Measurements from ENCODE around the gene TOMM40L. TPM values are rescaled to one million over a fixed set of nuclear protein-coding genes. Genes with fewer than 3 reads are reported as not detected.

Gene TOMM40L
- total RNA-seq = 15.9 and 21.9 TPM in 2 replicates

DNA sequence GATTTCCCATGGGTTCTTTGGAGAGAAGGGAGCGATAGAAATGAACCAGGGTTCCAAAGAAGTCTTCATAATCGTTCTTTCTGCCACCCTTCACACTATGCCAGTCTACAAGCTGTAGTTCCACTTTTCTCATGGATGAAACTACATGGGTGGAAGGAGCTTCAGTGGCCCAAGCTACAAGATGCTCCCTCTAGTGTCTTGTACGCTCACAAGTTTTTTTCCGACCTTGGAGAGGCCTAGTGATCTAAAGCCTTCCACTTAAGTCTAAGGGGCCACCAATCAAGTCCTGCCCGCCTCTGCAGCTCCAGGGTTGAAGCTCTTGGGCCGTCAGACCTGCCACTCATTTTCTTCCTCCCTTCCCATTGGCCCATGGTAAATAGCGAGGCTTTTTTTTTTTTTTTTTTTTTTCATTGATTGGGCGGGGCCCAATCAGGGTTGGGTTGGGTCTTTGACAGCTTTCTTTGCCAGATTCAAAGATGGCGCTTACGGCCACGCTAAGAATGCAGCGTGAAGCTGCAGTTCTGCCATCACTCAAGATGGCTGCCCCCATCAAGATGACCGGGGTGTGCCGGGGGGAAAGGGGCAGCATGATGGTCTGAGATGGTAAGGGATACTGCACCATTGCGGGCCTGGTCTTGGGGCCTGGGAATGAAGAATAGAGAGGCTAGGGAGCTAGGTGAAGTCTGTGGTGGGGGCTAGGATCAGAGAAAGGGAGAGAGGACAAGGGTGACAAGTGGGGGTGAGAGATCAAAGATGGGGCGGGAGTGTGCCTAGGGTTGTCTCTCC is at the start of gene TOMM40L:
TOMM40L (plus strand) TSS at position 527 of the 786 bp plus-strand sequence. CDS start 430 bp downstream, outside the sequence.

DNA sequence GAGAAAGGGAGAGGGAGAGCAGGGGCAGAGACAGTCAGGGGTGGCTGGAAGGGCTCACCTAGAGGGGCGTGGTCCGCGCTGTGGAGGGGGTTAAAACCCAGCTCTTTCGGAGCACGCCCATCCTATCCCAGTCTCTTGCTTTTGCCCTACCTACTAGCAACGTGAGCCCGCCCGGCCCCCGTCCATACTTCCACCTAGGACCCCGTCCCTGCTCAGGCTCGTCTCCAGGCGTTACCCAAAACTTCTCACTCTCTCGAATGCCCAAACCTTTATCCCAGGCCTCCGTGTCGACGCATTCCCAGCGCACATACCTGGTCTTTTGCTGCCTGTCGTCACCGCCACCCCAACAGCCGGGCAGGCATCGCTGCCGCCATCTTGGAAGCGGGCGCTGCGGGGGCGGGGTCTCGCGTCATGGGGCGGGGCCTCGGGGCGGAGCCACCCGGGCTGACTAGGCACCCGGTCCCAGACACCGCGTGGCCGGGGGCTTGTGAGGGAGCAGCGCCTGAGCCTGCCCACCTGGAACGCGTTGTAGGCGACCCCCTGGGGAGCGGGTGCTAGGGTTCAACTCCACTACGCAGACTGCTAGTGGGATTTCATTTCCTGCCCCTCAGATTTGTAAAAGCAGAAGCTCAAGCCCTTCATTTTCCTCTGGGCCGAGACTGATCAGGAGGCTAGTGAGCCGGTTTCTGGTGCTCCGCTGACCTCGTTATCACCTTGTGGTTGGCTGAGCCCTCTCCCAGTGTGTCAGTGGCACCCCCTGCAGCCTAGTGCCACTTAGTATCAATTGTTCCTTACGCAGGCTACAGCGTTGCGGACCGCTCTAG is 48.5 kb upstream of the TOMM40L start, which contains the start of gene B4GALT3:
B4GALT3 (minus strand) TSS at position 396 of the 824 bp plus-strand sequence. CDS start 1,447 bp downstream, outside the sequence.

GRCh38 chr1:161198897-161199431 is 26.9 kb upstream of the TOMM40L start, which contains the start of gene ADAMTS4:
TSS of gene ADAMTS4 (minus strand) at chr1:161199054. CDS start at chr1:161198627, 427 bp downstream.

DNA sequence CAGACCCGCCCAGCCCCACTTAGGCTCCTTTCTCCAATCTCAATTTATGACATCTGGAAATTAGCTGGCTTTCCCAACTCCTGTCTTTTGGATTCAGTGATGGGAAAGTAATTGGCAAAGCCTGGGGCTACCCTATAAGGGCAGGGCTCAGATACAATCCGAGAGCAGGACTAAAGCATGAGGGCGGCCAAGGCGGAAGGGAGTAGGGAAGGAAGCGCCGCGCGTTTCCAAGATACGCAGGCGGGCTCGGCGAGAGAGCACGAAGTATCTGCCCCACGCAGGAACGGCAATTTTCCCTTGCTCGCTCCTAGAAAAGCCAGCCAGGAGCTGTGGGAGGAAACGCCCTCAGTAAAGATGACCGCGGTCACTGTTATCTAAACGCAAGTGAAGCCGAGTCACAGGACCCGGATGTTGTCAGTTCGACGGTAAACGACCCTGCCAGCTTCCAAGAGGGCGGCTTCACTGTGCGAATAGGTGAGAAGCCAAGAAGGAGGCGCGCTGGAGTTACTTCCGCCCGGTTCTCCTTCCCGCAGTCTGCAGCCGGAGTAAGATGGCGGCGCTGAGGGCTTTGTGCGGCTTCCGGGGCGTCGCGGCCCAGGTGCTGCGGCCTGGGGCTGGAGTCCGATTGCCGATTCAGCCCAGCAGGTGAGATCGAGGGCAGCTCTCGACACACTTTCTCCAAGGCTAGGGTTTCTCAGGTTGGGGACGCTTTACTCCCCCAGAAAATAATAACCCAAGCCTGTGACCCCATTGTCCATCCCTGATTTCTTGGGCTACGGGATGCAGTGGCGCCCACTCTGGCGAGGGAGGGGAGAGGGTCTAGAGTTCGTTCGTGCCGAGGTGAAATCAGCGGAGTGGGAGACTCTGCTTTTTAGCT is 23.8 kb upstream of the TOMM40L start, which contains the start of gene NDUFS2:
NDUFS2 (plus strand) TSS at position 532 of the 877 bp plus-strand sequence; CDS start at position 551, 19 bp downstream.

GRCh38 chr1:161215076-161215475 is 10.8 kb upstream of the TOMM40L start, which contains the start of gene FCER1G:
TSS of gene FCER1G (plus strand) at chr1:161215295. CDS start at chr1:161215322, 27 bp downstream.

DNA sequence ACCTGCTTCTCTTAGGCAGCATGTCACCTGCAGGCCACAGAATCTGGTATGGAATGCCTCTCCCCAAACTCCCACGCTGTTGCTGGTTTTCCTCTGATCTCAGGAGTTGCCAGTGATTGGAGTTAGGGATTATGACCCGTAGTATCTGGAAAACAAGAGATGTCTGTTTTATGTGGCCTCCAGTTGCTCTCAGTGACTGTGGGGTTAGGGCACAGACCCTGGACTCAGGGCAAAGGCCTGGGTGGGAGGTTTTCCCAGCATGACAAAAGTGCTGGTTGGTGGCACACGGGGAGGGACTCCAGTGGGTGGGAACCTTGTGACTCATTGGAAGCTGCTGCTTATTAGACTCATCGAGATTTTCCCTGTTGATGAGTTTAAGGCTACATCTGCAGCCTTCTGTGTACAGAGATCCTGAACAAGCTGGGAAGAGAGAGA is 12.2 kb downstream of the TOMM40L start, which contains the start of gene NR1I3:
NR1I3 (minus strand) TSS at position 165 of the 435 bp plus-strand sequence. CDS start 1,638 bp downstream, outside the sequence.

DNA sequence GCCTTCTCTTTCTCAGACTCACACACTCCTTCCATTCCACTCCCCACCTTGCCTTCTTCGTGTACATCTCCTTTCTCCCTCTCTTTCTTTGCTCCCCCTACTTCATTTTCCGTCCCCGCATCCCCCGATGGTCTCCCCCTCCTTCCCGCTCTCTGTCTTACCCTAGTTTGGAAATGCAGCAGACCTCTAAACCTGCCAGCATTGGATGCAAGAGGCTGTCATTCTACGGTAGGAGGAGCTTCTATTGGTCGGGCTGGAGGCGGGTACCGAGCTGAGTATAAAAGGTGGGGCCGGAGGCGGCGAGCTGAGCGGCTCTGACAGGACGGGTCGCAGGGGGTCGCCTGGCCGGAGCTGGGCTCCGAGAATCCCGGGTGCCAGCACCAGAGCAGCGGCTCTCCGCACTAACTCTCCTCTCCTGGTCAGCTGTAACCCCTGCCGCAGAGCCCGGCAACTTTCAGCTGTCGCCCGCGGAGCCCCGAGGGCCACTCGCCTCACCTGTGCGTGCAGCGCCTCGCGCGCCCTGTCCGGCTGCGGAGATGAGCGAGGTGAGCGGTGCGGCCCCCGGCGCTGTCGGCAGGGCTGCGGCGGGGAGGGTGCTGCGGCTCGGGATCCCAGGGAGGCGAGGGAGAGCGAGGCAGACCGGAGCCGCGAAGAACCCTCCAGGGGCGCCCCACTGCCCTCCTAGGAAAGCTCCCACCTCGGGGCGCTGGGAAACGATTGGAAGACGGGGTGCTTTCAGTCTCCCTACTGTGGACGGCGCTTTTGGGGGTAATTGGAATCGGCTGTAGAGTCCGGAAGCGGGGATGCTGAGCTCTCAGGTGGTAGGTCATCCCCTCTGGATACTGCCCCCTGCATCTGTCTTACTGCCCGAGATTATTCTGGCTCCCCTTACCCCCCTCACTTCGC is 32.8 kb downstream of the TOMM40L start, which contains the start of gene PCP4L1:
PCP4L1 (plus strand) TSS at position 307 of the 906 bp plus-strand sequence; CDS start at position 537, 230 bp downstream.

Other genes starting within 250 kb of the TOMM40L start
- gene F11R, start 204.9 kb upstream of the TOMM40L start, total RNA-seq = 104 and 115 TPM in 2 replicates
- gene TSTD1, start 187.1 kb upstream of the TOMM40L start, total RNA-seq = 38.3 and 82.1 TPM in 2 replicates
- 81.5 and 113 TPM in 2 replicates for gene USF1, start 180.1 kb upstream of the TOMM40L start, total RNA-seq
- gene ARHGAP30, start 156.2 kb upstream of the TOMM40L start, total RNA-seq = not detected in 2 replicates
- gene NECTIN4, start 136.5 kb upstream of the TOMM40L start, total RNA-seq = 0.15 and 0.32 TPM in 2 replicates
- gene KLHDC9, start 127.7 kb upstream of the TOMM40L start, total RNA-seq = 0.65 and 2.9 TPM in 2 replicates
- 96.8 and 148 TPM in 2 replicates for gene PFDN2, start 108.0 kb upstream of the TOMM40L start, total RNA-seq
- gene NIT1, start 108.0 kb upstream of the TOMM40L start, total RNA-seq = 9.7 and 14.7 TPM in 2 replicates
- 31.2 and 35.4 TPM in 2 replicates for gene DEDD, start 93.4 kb upstream of the TOMM40L start, total RNA-seq
- gene UFC1, start 72.1 kb upstream of the TOMM40L start, total RNA-seq = 105 and 141 TPM in 2 replicates
- gene USP21, start 66.6 kb upstream of the TOMM40L start, total RNA-seq = 3.3 and 5.5 TPM in 2 replicates
- 16.3 and 17.5 TPM in 2 replicates for gene PPOX, start 59.6 kb upstream of the TOMM40L start, total RNA-seq
- 18.5 and 19.8 TPM in 2 replicates for gene B4GALT3, start 48.6 kb upstream of the TOMM40L start, total RNA-seq
- gene ADAMTS4, start 27.0 kb upstream of the TOMM40L start, total RNA-seq = 16.0 and 16.6 TPM in 2 replicates
- gene NDUFS2, start 23.7 kb upstream of the TOMM40L start, total RNA-seq = 206 and 233 TPM in 2 replicates
- not detected in 2 replicates for gene FCER1G, start 10.8 kb upstream of the TOMM40L start, total RNA-seq
- gene APOA2, start 2.4 kb upstream of the TOMM40L start, total RNA-seq = not detected in 2 replicates
- not detected in 2 replicates for gene NR1I3, start 12.1 kb downstream of the TOMM40L start, total RNA-seq
- gene PCP4L1, start 32.7 kb downstream of the TOMM40L start, total RNA-seq = not detected in 2 replicates
- 0.15 and 0.32 TPM in 2 replicates for gene MPZ, start 83.9 kb downstream of the TOMM40L start, total RNA-seq
- gene SDHC, start 88.3 kb downstream of the TOMM40L start, total RNA-seq = 22.1 and 46.2 TPM in 2 replicates
- gene CFAP126, start 141.8 kb downstream of the TOMM40L start, total RNA-seq = not detected in 2 replicates